Activated B cell treated with CpG ODN at 0.5 μM for 24 hours (primary cell): ENCODE results near the gene PPP1R18. TPM values are rescaled to one million over a fixed set of nuclear protein-coding genes. Genes with fewer than 3 reads are reported as not detected.
A peak's percentile ranks its signal among the peaks of the same experiment; 100 is the strongest.
"Not testable (repeated sequence)": the region's sequence is repeated elsewhere in the genome, so short reads cannot be mapped to it uniquely, and the experiment has no call there.

Experiments
- ATAC-seq: fragments of 200-7000 bp; cut with Tn5 transposase; one replicate; pipeline ENCODE4 v1.10.0; 2021; ENCODE audit warnings: low read depth, mild to moderate bottlenecking, moderate library complexity
- CTCF ChIA-PET: fragments of 350-600 bp; sonication (Branson Sonifier 250); formaldehyde crosslinking; loops from one replicate; lab custom pipeline; 2021; ENCODE audit warnings: antibody characterized with exemption; lab: Charles Lee
- POLR2A ChIA-PET: fragments of 350-600 bp; sonication (Branson Sonifier 250); formaldehyde crosslinking; loops from one replicate; lab custom pipeline; 2021; ENCODE audit warnings: antibody characterized with exemption; lab: Charles Lee
- DNase-seq: peaks from one replicate; pipeline ENCODE4 v3.0.0; 2022
- H3K27ac Mint-ChIP-seq: one replicate; pipeline ENCODE4 v1.8.0; 2020; ENCODE audit warnings: mixed read lengths
- H3K27me3 Mint-ChIP-seq: one replicate; pipeline ENCODE4 v1.8.0; 2021; ENCODE audit warnings: mixed read lengths
- H3K36me3 Mint-ChIP-seq: one replicate; pipeline ENCODE4 v1.8.0; 2021; ENCODE audit warnings: low read depth, mixed read lengths
- H3K4me1 Mint-ChIP-seq: one replicate; pipeline ENCODE4 v1.8.0; 2021; ENCODE audit warnings: mixed read lengths
- H3K4me3 Mint-ChIP-seq: one replicate; pipeline ENCODE4 v1.8.0; 2020; ENCODE audit warnings: mild to moderate bottlenecking, mixed read lengths
- H3K9me3 Mint-ChIP-seq: one replicate; pipeline ENCODE4 v1.8.0; 2020; ENCODE audit warnings: mixed read lengths
- intact Hi-C: fragments of 100-400 bp; cut with micrococcal nuclease; formaldehyde crosslinking; loops from one replicate; pipeline ENCODE4 v1.15.1; 2024
- total RNA-seq: library from RNA; stranded (reverse); gene quantifications from 2 replicates; pipeline ENCODE4 v1.2.3, GENCODE V29; 2022
- TF ChIP-seq, protein P1 (sequence below): fragments of 200-600 bp; IDR thresholded peaks from one replicate; pipeline ENCODE4 v1.8.0; 2022; ENCODE audit warnings: antibody characterized with exemption, mild to moderate bottlenecking

Gene PPP1R18
- total RNA-seq, 1 donor from 2014 or later = 104 TPM

DNA sequence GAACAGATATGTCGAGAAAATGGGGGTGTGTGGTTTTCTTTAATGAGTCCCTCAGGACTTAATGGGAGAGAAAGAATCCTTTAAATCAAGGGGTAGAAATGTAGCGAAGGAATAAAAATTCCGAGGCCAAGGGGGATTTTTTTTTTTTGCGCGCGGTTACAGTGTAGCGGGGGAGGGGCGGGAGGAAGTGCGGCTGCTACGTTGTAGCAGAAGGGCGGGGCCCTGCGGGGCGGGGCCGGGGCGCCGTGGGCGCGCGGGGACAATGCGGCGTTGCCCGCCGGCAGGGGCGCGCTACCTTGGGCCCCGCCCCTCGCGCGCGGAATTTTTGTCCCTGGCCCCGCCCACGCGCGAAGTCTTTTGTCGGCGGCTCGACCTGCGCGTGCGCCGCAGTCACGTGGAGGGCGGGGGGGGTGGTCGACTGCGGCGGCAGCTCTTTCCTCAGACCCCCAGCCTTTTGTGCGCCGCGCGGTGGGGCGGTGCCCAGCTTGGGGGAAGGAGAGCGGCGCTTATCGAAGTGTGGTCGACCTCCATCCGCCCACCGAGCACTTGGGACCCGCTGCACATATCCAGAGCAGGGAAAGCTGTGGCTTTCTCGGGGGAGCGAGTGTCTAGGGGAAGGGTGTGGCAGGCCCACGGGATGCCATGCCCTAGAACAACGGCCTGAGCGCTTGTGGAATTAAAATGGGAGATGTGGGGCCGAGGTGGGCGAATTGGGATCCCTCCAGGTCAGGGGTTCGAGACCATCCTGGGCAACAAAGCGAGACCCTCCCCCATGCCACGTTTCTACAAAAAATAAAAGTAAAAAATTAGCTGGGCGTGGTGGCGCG is 35.0 kb upstream of the PPP1R18 start:
- H3K4me1 Mint-ChIP-seq = peaks cover 67% of the 10 kb centered on the region
- ATAC-seq (peak; percentile 44), DNase-seq (peak; percentile 95)
- ChIA-PET POLR2A (interaction anchor here (0.9 to 22.6 kb wide), 15 partner anchors 10 to 395 kb away, joined by 3 to 697 read pairs (median 5); partner anchors contain the start of genes ABCF1, ATAT1, C6orf136 and DHX16), CTCF (interaction anchor here (0.9 to 20.0 kb wide), 16 partner anchors 9 to 366 kb away, joined by 3 to 576 read pairs (median 8); partner anchors contain the start of genes ATAT1, DHX16, MRPS18B and NRM)
- no peaks in the 10 kb centered on the region for H3K9me3 Mint-ChIP-seq
- peaks cover 58% of the 10 kb centered on the region for H3K36me3 Mint-ChIP-seq
- no peaks in the 10 kb centered on the region for H3K27me3 Mint-ChIP-seq
- H3K27ac Mint-ChIP-seq = peak overlapping the region; percentile 97
- intact Hi-C loops = loop anchor here (1.0 to 2.0 kb wide), 5 partner anchors 21 to 239 kb away; partner anchors contain the start of genes C6orf136, FLOT1, MRPS18B and PPP1R10
- H3K4me3 Mint-ChIP-seq = peak overlapping the region; percentile 99
- TF ChIP-seq, protein P1, sequence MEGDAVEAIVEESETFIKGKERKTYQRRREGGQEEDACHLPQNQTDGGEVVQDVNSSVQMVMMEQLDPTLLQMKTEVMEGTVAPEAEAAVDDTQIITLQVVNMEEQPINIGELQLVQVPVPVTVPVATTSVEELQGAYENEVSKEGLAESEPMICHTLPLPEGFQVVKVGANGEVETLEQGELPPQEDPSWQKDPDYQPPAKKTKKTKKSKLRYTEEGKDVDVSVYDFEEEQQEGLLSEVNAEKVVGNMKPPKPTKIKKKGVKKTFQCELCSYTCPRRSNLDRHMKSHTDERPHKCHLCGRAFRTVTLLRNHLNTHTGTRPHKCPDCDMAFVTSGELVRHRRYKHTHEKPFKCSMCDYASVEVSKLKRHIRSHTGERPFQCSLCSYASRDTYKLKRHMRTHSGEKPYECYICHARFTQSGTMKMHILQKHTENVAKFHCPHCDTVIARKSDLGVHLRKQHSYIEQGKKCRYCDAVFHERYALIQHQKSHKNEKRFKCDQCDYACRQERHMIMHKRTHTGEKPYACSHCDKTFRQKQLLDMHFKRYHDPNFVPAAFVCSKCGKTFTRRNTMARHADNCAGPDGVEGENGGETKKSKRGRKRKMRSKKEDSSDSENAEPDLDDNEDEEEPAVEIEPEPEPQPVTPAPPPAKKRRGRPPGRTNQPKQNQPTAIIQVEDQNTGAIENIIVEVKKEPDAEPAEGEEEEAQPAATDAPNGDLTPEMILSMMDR = no peak

DNA sequence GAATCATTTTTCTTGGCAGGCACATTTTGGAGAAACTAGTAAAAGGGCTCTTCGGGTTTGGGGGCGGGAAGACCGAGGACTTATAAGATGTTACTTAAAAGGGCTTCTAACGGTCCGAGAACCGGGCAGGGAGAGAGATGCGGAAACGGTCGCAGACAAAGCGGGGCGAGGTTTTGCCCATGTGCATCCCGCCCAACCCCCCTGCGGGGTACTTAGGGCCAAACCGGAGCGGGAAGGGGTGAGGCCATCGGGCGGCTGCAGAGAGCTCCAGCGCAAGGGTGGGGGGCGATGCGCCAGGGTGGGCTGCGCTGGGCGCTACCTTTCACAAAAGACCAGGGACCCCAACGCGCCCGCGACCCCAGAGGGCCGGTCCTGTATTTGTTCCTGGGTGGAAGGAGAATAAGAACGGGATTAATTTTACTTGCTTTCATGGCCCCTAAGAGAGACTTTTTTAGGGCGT is 34.3 kb upstream of the PPP1R18 start:
- intact Hi-C loops = loop anchor here (1.0 to 2.0 kb wide), 3 partner anchors 22 to 103 kb away; partner anchors contain the start of genes C6orf136, FLOT1, MRPS18B and PPP1R10
- POLR2A ChIA-PET = interaction anchor here (0.8 to 22.6 kb wide), 16 partner anchors 10 to 394 kb away, joined by 3 to 697 read pairs (median 5); partner anchors contain the start of genes ABCF1, ATAT1, DHX16 and FLOT1
- H3K27me3 Mint-ChIP-seq = no peaks in the 10 kb centered on the region
- H3K4me3 Mint-ChIP-seq = peak overlapping the region; percentile 99
- ATAC-seq (peak; percentile 5), DNase-seq (peak; percentile 65)
- H3K36me3 Mint-ChIP-seq = peaks cover 55% of the 10 kb centered on the region
- no peaks in the 10 kb centered on the region for H3K9me3 Mint-ChIP-seq
- peaks cover 73% of the 10 kb centered on the region for H3K4me1 Mint-ChIP-seq
- H3K27ac Mint-ChIP-seq = peak overlapping the region; percentile 97
- TF ChIP-seq, protein P1 = no peak
- CTCF ChIA-PET = interaction anchor here (1.9 to 20.0 kb wide), 6 partner anchors 11 to 239 kb away, joined by 10 to 576 read pairs (median 18); partner anchors contain the start of genes DHX16 and NRM

DNA sequence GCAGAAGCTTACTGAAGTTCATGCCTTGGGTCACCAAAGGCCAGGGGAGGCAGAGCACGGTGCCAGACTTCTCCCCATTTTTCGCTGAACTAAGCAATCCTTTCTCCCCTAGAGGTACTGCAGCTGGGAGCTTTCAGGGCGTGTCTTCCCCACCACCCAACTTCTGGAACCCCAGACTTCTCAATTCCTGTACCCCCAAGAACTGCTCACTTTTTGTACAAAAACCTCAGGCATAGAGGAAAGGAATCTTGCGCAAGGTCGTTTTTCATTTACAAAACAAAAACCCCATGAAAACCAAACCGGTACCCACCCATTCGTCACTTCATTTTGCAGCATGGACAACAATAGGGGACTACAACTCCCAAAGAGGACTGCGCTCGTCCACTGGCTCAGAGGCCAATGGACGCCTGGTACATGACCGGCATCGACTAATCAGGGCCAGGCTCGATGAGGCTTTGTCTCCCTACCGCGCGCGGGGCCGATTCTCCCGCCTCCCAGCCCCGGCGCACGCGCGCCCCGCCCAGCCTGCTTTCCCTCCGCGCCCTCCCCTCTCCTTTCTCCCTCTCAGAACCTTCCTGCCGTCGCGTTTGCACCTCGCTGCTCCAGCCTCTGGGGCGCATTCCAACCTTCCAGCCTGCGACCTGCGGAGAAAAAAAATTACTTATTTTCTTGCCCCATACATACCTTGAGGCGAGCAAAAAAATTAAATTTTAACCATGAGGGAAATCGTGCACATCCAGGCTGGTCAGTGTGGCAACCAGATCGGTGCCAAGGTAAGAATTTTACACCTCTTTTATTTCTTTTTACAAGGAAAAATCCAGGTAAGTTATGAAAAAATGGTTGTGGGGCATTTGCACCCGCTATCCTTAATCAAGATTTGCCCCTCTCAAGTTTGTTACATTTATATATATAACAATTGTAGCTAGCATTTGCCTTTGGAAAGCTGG is 33.6 kb upstream of the PPP1R18 start, which contains the start of gene TUBB:
TUBB (plus strand) TSS at position 562 of the 947 bp plus-strand sequence; CDS start at position 717, 155 bp downstream.
- no peaks in the 10 kb centered on the region for H3K27me3 Mint-ChIP-seq
- CTCF ChIA-PET = interaction anchor here (3.1 to 20.0 kb wide), 4 partner anchors 11 to 42 kb away, joined by 22 to 576 read pairs (median 28); partner anchors contain the start of genes DHX16 and NRM
- peak within 1 kb of the TSS; percentile 99 for H3K4me3 Mint-ChIP-seq
- ATAC-seq (peak; percentile 60), DNase-seq (peak; percentile 90)
- TF ChIP-seq, protein P1 = no peak
- H3K27ac Mint-ChIP-seq = peak within 1 kb of the TSS; percentile 97
- peaks cover 73% of the 10 kb centered on the region for H3K4me1 Mint-ChIP-seq
- intact Hi-C loops = loop anchor here (2.0 kb wide), 1 partner anchor 23 kb away; the partner anchor contains the start of gene FLOT1
- H3K36me3 Mint-ChIP-seq = peaks cover 50% of the 10 kb centered on the region
- POLR2A ChIA-PET = interaction anchor here (0.7 to 22.6 kb wide), 11 partner anchors 11 to 209 kb away, joined by 3 to 697 read pairs (median 6); partner anchors contain the start of genes ABCF1, DHX16, MRPS18B and NRM
- no peaks in the 10 kb centered on the region for H3K9me3 Mint-ChIP-seq

DNA sequence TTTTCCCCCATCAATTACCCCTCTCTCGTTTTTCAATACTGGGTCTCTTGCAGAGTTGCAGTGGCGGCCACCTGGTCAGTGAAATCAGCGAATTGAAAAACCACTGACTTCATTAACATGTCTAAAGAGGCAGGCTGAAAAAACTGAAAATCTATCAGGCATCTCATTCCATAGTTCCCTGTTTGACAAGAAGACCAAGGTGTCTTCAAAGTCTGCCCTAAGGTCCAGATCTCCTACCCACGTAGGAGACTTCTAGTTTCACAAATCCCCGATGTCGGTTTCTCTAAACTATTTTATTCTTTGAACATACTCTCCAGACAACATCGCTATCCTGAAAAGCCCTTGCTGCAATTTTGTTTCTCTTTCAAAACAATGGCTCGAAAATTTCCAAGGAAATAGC is 32.9 kb upstream of the PPP1R18 start:
- ChIA-PET CTCF (interaction anchor here (3.1 to 20.0 kb wide), 2 partner anchors 31 to 41 kb away, joined by 22 to 576 read pairs; partner anchors contain the start of gene DHX16), POLR2A (interaction anchor here (0.7 to 22.6 kb wide), 7 partner anchors 22 to 484 kb away, joined by 3 to 697 read pairs (median 11); partner anchors contain the start of genes DHX16, MRPS18B, NRM and PPP1R10)
- no peak for DNase-seq
- intact Hi-C loops = no loop called here
- no peaks in the 10 kb centered on the region for H3K9me3 Mint-ChIP-seq
- ATAC-seq = no peak
- TF ChIP-seq, protein P1 = no peak
- peak overlapping the region; percentile 97 for H3K27ac Mint-ChIP-seq
- H3K27me3 Mint-ChIP-seq = no peaks in the 10 kb centered on the region
- peaks cover 73% of the 10 kb centered on the region for H3K4me1 Mint-ChIP-seq
- H3K36me3 Mint-ChIP-seq = peaks cover 50% of the 10 kb centered on the region
- peak overlapping the region; percentile 99 for H3K4me3 Mint-ChIP-seq

DNA sequence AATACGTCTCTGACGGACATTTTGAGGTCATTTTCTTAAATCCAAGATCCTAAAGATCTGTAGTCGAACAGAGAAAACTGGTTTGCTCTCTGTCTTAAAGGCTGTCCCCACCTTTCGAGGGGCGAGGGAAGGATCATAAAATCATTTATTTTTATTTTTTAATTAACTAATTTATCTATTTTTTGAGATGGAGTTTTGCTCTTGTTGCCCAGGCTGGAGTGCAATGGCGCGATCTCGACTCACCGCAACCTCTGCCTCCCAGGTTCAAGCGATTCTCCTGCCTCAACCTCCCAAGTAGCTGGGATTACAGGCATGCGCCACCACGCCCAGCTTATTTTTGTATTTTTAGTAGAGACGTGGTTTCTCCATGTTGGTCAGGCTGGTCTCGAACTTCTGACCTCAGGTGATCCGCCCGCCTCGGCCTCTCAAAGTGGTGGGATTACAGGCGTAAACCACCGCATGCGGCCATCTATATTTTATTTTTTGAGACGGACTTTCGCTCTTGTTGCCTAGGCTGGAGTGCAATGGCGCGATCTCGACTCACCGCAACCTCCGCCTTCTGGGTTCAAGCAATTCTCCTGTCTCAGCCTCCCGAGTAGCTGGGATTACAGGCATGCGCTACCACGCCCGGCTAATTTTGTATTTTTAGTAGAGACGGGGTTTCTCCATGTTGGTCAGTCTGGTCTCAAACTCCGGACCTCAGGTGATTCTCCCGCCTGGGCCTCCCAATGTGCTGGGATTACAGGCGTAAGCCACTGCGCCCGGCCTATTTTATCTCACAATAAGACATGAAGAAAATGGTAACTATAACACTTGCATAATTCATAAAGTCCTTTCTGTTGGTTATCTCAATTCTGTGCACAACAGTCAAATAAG is 31.6 kb upstream of the PPP1R18 start:
- H3K4me3 Mint-ChIP-seq = peak overlapping the region; percentile 99
- not testable (repeated sequence) for H3K9me3 Mint-ChIP-seq
- H3K36me3 Mint-ChIP-seq = peaks cover 48% of the 10 kb centered on the region

More for the DNA sequence above, 31.6 kb upstream of the PPP1R18 start:
- peaks cover 65% of the 10 kb centered on the region for H3K4me1 Mint-ChIP-seq
- not testable (repeated sequence) for DNase-seq, ATAC-seq, H3K27me3 Mint-ChIP-seq
- intact Hi-C loops = loop anchor here (1.0 kb wide), 4 partner anchors 31 to 162 kb away; partner anchors contain the start of genes GNL1, MRPS18B and PPP1R10
- ChIA-PET CTCF (interaction anchor here (1.0 to 20.0 kb wide), 6 partner anchors 30 to 176 kb away, joined by 3 to 576 read pairs (median 14); partner anchors contain the start of gene DHX16), POLR2A (interaction anchor here (0.5 to 22.6 kb wide), 20 partner anchors 13 to 392 kb away, joined by 3 to 697 read pairs (median 6); partner anchors contain the start of genes ABCF1, DHX16, MRPS18B and NRM)
- H3K27ac Mint-ChIP-seq = peak overlapping the region; percentile 99
